Measurements from ENCODE around the gene TMED9.
A peak's percentile ranks its signal among the peaks of the same experiment; 100 is the strongest.
"Not testable (repeated sequence)": the region's sequence is repeated elsewhere in the genome, so short reads cannot be mapped to it uniquely, and the experiment has no call there.

Gene TMED9

DNA sequence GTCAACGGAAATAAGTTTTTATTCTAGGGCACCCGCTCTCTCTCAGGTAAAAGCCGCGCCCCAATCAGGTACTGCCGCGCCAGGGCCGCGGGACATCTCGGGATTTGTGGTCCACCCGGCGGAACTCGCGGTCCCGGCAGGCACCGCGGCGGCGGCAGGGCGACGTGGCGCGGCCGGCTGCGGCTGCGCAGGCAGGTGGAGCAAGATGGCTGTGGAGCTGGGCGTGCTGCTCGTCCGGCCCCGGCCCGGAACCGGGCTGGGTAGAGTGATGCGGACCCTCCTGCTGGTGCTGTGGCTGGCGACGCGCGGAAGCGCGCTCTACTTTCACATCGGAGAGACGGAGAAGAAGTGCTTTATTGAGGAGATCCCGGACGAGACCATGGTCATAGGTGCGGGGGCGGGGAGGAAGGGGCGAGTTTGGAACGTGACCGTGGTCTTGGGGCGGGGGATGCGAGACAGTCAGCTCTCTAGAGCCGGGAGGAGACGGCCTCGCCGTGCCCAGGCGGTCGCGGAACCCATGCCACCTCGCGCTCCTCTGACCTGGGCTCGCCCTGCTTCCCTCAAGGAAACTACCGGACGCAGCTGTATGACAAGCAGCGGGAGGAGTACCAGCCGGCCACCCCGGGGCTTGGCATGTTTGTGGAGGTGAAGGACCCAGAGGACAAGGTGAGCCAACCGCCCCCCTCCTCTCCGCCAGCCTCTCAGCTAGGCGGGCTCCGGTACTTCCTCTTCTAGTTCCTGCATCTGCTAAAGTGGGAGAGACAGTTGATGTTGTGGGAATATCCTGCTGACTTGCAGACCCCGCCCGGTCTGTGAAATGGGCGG, at the start of gene TMED9:
TMED9 (plus strand) TSS at position 194 of the 825 bp plus-strand sequence; CDS start at position 206, 12 bp downstream.
- DNase-seq = peak; percentile 63

DNA sequence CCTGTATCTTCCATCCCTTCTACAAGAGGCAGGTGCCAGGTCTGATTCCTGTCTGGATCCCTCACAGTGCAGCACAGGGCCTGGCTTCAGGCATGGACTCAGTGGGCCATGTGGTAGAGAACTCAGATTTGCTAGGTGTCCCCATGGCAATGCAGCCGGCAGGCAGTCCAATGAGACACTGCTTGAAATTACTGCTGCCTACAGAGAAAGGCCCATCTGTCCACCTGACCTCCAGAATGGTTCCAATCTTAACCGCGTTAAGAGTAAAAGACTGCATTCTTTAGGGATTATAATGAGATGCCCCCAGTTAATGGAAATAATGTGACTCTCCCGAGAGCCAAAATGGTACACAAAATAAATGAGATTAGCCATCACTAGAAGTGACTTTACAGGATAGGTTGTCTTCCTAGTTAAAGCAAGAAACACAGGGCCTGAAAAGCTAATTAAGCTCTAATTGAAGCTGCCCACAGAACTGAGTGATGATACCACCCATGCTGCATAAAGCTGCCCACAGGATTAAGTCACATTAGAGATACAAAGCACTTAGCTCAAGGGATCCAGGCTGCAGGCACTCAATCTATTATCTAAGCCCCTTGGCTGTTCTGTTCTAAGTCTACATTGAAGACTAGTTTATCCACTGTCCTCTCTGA, 49.1 kb upstream of the TMED9 start:
- no peak for DNase-seq

DNA sequence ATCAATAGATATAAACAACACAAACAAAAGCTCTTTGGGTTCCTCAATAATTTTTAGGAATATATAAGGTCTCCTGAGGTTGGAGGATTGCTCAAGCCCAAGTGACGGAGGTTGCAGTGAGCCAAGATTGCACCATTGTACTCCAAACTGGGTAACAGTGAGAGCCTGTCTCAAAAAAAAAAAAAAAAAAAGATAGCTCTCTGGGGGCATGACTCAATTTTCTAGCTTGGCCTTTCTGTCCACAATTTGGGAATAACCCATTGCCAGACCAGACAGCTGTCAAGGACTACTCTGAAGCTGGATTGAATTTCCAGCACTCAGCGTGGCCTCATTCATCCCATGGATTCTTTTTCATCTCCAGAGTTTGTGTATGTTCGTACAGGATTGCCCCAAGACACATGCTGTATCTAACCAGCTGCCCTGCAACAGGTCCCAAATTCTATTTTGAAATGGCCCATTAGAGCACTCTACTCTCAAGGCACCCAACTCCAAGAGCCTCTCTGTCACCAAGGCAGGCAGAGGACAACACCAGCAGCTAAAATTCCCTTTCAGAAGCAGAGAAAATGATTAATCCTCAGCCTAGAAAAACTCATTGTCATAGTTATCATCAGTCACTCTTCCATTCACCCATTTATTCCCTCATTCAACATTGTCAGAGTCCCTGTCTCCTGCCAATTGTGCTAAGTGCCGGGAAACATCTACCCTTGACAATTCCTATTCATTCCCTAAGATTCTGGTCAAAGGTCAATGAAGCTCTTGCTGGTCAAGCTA, 46.3 kb upstream of the TMED9 start:
- no peak for DNase-seq

DNA sequence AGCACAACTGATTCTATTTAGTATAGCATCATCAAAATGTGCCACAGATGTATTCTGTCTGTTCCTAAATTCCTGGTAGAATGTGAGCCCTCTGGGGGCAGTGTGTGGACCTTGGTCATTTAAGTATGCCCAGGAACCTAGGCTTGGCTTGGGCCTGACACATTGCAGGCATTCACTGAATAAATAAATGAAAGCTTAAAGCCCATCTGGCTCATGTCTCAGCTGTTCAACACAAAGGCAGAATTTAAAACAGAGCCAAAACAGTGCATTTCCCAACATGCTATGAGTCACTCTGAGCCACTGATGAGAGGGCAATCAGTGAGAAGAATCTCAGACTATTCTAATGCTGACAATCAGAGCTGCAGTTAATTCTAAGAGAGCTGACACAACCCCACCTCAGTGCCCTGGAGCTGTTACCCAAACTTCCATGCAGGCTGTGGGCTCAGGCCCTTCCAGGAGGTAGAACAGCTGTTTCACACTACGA, 45.7 kb upstream of the TMED9 start:
- no peak for DNase-seq

DNA sequence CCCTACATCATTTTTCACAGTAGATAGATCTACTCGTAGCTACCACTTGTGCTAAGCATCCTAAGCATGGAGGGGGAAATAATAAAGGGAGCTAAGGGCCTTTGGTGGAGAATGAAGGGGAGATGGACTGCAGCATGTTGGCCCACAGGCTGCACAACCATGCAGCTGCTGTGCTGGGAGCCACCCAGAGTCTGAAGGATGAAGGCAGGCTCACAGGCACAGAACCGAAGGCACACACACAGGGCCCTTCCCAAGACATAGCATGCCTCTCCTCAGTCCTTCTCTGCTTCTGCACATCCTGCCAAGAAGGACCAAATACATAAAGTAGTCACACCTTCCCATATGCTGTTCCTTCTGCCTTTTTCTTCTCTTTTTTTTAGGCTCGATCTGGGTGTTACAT, 44.3 kb upstream of the TMED9 start:
- no peak for DNase-seq

DNA sequence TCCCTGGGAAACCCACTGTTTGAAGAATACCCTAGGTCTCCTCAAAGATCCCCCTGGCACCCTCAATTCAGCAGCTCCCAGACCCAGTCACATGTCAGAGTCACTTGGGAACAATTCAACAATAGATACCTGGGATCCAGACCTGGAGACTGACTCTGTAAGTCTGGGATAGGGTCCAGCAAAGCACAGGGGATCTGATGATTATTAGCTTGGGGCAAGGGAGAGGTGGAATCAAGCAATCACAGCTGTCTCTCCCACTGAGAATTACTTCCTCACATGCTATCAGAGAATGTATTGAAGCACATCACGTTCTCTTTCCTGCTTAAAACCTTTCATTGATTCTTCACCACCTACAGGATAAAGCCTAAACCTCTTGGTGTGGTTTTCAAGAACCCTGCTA, 43.5 kb upstream of the TMED9 start:
- DNase-seq = no peak

DNA sequence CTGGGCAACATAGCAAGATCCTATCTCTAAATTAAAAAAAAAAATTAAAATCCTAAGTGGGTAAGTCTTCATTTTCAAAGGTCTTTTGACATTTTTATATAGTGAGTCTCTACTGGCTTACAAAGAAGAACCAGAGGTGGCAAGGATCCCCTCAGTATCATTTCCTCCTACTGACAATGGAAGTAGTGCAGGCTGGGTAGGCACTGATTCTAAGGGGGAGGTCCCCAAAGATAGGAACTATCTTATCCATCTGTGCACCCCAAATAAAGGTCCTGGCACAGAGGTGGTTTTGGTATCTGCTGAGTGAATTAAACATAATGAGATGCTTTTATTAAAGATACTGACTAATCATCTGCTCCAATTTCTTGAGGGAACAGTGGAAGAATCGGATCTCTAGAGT, 41.9 kb upstream of the TMED9 start:
- no peak for DNase-seq

DNA sequence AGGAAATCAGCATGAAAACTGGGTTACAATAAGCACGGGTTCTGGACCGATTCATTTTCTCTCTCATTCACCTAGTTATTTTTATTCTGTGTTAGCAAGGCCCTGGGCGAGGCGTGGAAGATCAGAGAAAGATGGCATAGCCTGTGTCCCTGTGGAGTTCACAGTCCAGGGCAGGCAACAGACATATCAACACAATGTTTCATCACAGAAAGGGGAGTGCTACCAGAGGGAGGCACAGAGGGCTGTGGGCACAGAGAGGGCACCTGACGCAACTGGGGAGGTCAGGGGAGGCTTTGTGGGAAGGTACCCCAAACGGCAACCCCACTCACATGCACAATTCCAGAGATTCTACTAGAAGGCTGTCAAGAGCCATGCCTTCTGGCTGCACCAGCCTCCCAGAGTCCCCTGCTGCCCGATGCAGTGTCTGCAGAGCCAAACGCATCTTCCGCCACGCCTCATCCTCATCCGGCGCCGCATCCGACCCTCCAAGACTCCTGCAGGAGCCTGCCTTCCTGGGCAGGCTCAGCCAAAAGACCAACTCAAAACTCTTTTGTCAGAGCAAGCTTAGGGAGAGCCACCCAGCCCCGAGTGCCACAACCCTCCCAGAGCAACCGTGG, 39.1 kb upstream of the TMED9 start:
- DNase-seq = no peak

DNA sequence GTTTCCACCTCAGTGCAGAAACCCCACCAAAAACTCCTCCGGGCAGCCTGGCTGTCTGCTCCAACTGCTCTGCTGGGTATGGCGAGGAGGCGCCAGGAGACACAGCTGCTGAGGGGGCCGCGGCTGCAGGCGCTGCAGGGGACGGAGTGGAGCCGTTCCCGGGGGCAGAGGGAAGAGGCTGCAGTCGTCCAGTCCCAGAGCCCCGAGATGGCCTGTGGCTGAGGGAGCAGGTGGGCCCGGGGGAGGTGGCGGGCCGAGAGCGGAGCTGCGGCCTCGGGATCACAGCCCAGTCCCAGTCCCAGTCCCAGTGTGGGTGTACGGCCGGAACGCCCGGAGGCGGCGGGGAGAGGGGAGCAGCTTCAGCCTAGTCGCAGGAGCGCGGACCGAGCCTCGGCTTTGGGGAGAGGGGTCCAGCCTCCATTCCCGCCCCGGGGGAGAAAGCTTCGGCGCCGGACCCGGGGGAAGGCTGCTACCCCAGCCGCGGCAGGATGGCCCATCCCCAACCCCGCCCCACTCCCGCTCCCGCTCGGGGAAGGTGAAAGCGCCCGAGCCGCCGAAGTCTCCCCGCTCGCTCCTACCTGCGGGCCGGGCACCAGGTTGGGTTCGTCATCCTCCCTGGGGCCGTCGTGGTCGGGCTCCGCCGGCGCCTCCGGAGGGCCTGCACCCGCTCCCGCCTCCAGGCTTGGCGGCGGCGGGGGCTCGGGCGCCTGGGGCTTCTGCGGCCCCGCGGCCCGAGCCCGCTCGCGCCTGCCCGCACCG, 38.2 kb upstream of the TMED9 start:
- peak; percentile 11 for DNase-seq

DNA sequence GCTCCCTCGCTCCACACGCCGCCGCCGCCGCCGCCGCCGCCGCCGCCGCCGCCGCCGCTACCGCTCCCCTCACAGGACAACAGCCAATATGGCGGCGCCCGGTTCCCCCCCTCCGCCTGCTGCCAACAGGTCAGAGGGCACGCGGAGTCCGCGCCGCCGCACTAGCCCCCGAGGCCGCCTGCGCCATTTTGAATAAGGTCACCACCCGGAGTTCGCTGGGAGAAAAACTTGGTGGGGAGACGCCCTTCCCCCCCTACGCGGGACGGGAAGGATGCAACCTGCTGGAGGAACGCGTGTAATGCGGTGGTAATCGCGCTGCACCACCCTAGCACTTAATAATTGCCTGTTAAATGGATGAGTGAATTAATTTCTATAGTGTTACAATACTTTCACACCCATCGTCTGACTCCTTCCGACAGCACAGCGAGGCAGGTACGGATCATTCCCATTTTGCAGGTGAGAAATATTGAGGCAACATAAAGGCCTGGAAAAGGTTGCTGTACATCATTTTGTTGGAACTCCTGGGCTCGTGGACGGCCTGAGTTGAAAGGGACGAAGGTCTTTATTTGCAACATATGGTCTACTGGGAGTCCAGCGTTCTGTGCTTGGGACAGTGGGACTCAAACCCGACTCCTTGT, 37.4 kb upstream of the TMED9 start, which contains the start of gene FAM193B:
FAM193B (minus strand) TSS at position 90 of the 638 bp plus-strand sequence. CDS start 105 bp downstream, outside the sequence.
- peak; percentile 79 for DNase-seq

DNA sequence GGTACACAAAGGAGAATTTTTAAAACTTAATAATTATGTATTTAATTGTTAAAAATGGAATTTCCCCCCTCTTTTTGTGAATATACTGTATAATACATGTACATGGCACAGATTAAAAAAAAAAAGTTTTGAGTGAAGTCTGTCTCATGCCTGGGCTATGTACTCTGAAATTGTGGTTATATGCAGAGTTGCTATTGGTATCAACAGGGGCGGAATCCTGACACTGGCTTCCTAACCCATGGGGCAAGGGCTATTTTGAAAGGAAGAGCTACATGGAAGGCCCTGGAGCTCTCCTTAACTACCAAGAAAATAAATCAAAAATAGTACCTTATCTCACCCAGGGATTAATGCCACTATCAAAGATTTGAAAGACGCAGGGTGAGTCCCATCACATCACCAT, 36.8 kb upstream of the TMED9 start:
- no peak for DNase-seq

DNA sequence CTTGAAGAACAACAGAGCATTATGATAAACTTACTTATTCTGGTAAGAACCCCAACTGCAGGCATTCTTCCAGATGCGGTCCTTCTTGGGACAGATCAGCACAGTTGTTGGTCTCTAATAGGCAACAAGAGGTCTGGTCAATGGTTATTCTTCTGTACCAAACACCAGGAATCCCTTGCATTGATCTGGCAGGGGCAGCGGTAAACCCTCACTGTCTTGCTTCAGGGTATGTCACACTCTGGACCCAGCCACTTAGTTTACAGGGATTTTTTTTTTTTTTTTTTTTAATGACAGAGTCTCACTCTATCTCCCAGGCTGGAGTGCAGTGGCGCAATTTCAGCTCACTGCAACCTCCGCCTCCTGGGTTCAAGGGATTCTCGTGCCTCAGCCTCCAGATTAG, 36.3 kb upstream of the TMED9 start:
- no peak for DNase-seq

DNA sequence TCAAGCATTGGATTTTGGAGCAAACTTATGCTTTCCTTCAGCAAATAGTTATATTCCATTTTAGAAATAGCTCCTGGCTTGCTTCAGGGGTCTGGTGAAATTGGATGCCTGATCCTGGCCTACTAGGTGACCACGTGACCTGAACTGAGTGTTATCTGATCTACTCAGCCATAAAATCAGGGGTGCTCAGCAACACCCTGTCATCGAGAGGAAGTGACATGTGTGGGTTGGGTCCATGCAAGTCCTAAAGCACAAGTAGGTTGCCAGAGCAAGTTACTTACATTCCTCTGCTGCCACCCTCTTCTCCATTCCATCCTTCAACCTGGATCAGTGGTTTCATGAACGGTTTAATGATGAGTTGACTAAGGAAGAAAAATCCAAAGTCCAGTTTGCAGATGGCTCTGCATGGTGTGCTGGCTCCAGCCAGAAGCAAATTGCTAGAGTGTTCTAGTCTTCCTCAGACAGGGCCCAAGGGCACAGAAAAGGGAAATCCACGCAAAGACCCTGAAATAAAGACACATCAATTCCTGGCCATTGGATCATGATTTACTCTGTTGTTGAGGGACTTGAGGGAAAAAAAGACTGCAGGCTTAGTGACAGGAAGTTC, 34.9 kb upstream of the TMED9 start:
- no peak for DNase-seq

DNA sequence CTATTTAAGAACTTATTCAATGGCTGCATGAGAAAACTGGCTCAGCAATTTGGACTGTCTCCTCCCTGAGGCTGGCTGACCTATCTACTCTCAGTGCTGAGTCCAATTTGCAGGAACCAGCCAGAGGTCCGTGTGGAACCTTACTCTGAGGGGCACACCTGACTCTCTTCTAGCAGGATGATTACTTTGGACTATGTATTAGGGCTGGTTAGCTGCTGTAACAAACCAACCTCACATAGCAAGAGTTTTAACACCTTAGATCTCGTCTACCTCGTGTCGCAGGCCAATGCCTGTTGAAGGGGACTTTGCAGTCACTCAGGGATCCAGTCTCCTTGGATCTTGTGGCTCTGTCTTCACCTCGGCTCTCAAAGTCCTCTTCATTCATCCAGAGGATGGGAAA, 34.2 kb upstream of the TMED9 start:
- DNase-seq = no peak

DNA sequence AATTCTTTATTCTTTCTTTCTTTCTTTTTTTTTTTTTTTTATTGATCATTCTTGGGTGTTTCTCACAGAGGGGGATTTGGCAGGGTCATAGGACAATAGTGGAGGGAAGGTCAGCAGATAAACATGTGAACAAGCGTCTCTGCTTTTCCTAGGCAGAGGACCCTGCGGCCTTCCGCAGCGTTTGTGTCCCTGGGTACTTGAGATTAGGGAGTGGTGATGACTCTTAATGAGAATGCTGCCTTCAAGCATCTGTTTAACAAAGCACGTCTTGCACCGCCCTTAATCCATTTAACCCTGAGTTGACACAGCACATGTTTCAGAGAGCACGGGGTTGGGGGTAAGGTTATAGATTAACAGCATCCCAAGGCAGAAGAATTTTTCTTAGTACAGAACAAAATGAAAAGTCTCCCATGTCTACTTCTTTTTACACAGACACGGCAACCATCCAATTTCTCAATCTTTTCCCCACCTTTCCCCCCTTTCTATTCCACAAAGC, 32.5 kb upstream of the TMED9 start:
- not testable (repeated sequence) for DNase-seq

DNA sequence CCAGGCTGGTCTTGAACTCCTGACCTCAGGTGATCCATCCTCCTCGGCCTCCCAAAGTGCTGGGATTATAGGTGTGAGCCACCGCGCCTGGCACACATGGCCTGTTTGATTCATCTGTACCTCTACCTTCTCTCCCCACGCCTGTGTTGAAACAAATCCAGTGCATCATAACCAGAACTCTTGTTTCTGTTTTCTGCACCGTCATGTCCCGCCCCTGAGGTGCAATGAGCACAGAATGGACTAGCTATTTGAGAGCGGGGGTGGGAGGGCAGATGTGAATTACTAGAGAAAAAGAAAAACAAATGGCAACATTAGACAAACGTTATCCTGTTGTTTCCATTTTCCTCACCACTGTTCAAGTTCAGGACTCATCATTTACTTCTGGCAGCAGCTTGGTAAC, 27.0 kb upstream of the TMED9 start:
- no peak for DNase-seq

DNA sequence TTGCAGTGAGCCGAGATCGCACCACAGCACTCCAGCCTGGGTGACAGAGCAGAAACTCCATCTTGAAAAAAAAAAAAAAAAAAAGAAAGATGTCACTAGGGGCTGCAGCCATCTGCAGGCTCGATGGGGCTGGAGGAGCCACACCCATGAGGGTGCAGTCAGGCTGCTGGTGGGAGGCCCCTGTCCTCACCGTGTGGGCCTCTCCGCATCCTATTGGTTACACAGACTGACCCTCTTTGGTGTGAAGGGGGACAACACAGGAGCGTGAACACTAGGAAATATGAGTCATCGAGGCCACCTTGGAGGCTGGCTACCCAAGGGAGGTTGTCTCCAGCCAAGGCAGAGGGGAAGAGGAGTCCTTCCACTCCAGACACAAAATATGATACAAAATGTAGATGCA, 23.7 kb upstream of the TMED9 start:
- DNase-seq = no peak

DNA sequence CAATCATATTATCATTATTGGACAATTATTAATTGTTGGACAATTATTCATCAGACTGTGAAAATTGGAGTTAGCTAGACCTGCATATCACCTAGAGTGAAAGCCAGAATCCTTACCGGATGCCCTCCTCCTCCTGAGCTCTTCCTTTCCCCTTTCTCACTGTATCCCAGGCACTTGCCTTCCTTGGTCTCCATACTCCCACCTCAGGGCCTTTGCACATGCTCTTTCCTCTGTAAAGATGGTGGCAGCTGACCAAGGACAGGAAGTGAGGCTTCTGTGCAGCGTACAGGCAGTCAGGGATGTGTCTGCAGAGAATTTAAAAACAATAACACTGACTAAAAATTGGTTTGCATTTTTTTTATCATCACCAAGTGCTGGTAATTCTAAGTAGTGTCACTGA, 22.1 kb upstream of the TMED9 start:
- no peak for DNase-seq

DNA sequence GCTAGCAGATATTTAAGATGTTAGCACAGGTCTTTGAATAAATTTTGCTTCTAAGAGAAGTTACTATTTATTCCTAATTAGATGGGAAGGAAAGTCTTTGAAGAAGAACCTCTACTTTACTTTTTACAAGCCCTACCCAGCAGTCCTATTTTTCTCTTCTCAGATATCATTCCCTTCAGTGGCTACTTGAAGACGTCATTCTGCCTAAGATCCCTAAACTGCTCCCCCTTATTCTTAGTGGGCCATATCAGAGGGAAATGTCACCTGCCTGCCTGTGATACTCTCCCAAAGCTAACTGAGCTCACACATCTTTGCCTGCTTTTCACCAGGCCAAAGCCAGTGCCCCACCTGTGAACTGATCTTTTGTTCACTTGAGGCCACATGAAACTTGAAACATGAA, 16.5 kb upstream of the TMED9 start:
- DNase-seq = no peak

DNA sequence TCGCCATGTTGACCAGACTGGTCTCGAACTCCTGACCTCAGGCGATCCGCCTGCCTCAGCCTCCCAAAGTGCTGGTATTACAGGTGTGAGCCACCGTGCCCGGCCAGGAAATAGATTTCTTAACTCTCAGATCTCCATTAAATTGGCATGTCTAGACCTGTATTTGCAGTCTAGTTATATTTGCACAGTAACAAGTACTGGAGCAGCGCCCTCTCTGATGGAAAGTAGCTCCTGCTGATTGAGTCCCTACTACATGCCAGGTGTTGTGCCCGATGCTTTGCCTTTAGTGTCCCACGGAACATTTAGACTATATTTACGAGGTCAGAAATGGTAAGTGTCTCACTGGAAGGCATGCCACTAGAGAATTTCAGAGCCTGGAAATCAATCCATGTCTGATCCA, 15.8 kb upstream of the TMED9 start:
- DNase-seq = no peak

DNA sequence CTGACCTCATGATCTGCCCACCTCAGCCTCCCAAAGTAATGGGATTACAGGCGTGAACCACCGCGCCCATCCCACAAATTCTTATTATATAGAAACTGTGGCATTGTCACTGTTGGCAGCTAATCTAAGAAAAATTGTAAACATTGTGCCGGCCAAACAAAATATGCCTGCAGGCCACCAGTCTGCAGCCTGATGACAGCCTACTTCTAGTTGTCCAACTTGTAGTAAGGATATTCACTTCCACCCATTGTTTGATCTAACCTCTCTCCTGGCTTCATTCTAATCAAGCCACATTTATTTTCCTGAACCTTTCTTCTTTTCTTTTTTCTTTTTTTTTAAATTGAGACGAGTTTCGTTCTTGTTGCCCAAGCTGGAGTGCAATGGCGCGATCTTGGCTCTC, 13.7 kb upstream of the TMED9 start:
- DNase-seq = no peak
